WTC11 (cell line): Measurements from ENCODE around the gene RARRES2. TPM values are rescaled to one million over a fixed set of nuclear protein-coding genes. Genes with fewer than 3 reads are reported as not detected.

ENCODE experiments used
- ATAC-seq: fragments of 200-7000 bp; cut with Tn5 transposase; 2 replicates; pipeline ENCODE4 v1.10.0; 2021; ENCODE audit warnings: mild to moderate bottlenecking, moderate library complexity
- CTCF ChIA-PET: fragments of 300-600 bp; sonication (Branson Sonifier 250); formaldehyde crosslinking; loops from one replicate; lab custom pipeline; 2021; ENCODE audit warnings: antibody characterized with exemption; lab: Charles Lee
- POLR2A ChIA-PET: fragments of 350-600 bp; sonication (Branson Sonifier 250); formaldehyde crosslinking; loops from one replicate; lab custom pipeline; 2021; ENCODE audit warnings: antibody characterized with exemption; lab: Charles Lee
- DNase-seq: peaks from one replicate; pipeline ENCODE4 v3.0.0; 2021; ENCODE audit warnings: low spot score
- H3K27ac Mint-ChIP-seq: 2 replicates; pipeline ENCODE4 v1.8.0; 2021; ENCODE audit warnings: mixed read lengths
- H3K27me3 Mint-ChIP-seq: 2 replicates; pipeline ENCODE4 v1.8.0; 2021; ENCODE audit warnings: low read depth, mild to moderate bottlenecking, moderate library complexity, mixed read lengths
- H3K36me3 Mint-ChIP-seq: 2 replicates; pipeline ENCODE4 v1.8.0; 2021; ENCODE audit warnings: mixed read lengths
- H3K4me1 Mint-ChIP-seq: 2 replicates; pipeline ENCODE4 v1.8.0; 2022; ENCODE audit warnings: mixed read lengths
- H3K4me3 Mint-ChIP-seq: 2 replicates; pipeline ENCODE4 v1.8.0; 2021; ENCODE audit warnings: mild to moderate bottlenecking, moderate library complexity, mixed read lengths
- H3K9me3 Mint-ChIP-seq: 2 replicates; pipeline ENCODE4 v1.8.0; 2021; ENCODE audit warnings: mixed read lengths
- CDX4 ChIP-seq: fragments of 250-450 bp; sonication (Bioruptor Pico); IDR thresholded peaks from 2 replicates; pipeline ENCODE4 v1.9.0; 2021; ENCODE audit warnings: moderate library complexity, mild to moderate bottlenecking, inconsistent platforms, borderline replicate concordance
- CREB1 ChIP-seq: sonication (generic); formaldehyde crosslinking; IDR thresholded peaks from 2 replicates; pipeline ENCODE4 v1.8.0; 2023; ENCODE audit warnings: mild to moderate bottlenecking, missing genetic modification reagents
- FOXP1 ChIP-seq: sonication (generic); formaldehyde crosslinking; IDR thresholded peaks from 2 replicates; pipeline ENCODE4 v1.8.0; 2022; ENCODE audit warnings: missing genetic modification reagents, mild to moderate bottlenecking, moderate library complexity, borderline replicate concordance
- GRHL2 ChIP-seq: fragments of 250-450 bp; sonication (Bioruptor Pico); IDR thresholded peaks from 2 replicates; pipeline ENCODE4 v1.8.0; 2022; ENCODE audit warnings: mild to moderate bottlenecking, moderate library complexity; ENCODE audit not compliant: insufficient replicate concordance, severe bottlenecking
- MXD4 ChIP-seq: fragments of 250-450 bp; sonication (Bioruptor Pico); IDR thresholded peaks from 2 replicates; pipeline ENCODE4 v1.8.0; 2021; ENCODE audit warnings: mild to moderate bottlenecking, moderate library complexity, borderline replicate concordance
- MYBL2 ChIP-seq: sonication (generic); formaldehyde crosslinking; IDR thresholded peaks from 2 replicates; pipeline ENCODE4 v1.8.1; 2023; ENCODE audit warnings: mild to moderate bottlenecking, moderate library complexity, missing genetic modification reagents
- OVOL2 ChIP-seq: fragments of 250-450 bp; sonication (Bioruptor Pico); IDR thresholded peaks from 2 replicates; pipeline ENCODE4 v1.9.0; 2021; ENCODE audit warnings: mild to moderate bottlenecking, borderline replicate concordance
- ZBTB21 ChIP-seq: sonication (generic); formaldehyde crosslinking; IDR thresholded peaks from 2 replicates; pipeline ENCODE4 v1.8.1; 2023; ENCODE audit warnings: mild to moderate bottlenecking, missing genetic modification reagents, borderline replicate concordance
- ZNF232 ChIP-seq: sonication (generic); formaldehyde crosslinking; IDR thresholded peaks from 2 replicates; pipeline ENCODE4 v1.8.0; 2022; ENCODE audit warnings: mild to moderate bottlenecking, missing genetic modification reagents
- ZNF281 ChIP-seq: sonication (generic); formaldehyde crosslinking; IDR thresholded peaks from 2 replicates; pipeline ENCODE4 v1.8.0; 2023; ENCODE audit warnings: mild to moderate bottlenecking, missing genetic modification reagents
- ZNF396 ChIP-seq: fragments of 250-450 bp; sonication (Bioruptor Pico); IDR thresholded peaks from 2 replicates; pipeline ENCODE4 v1.8.0; 2021; ENCODE audit warnings: mild to moderate bottlenecking, moderate library complexity, borderline replicate concordance
- ZNF423 ChIP-seq: fragments of 250-450 bp; sonication (Bioruptor Pico); IDR thresholded peaks from 2 replicates; pipeline ENCODE4 v2.1.2; 2022; ENCODE audit warnings: mild to moderate bottlenecking, moderate library complexity
- ZNF671 ChIP-seq: fragments of 250-450 bp; sonication (Bioruptor Pico); IDR thresholded peaks from 2 replicates; pipeline ENCODE4 v1.8.0; 2021; ENCODE audit warnings: mild to moderate bottlenecking
- total RNA-seq: library from RNA; stranded (reverse); gene quantifications from 3 replicates; pipeline ENCODE4 v1.2.3, GENCODE V29; 2021
- TF ChIP-seq, protein P1 (sequence below): fragments of 200-600 bp; IDR thresholded peaks from 2 replicates; pipeline ENCODE4 v1.8.0; 2022; ENCODE audit warnings: antibody characterized with exemption
- TF ChIP-seq, protein P2 (sequence below): sonication (generic); formaldehyde crosslinking; IDR thresholded peaks from 2 replicates; pipeline ENCODE4 v1.8.1; 2023; ENCODE audit warnings: mild to moderate bottlenecking, missing genetic modification reagents
- TF ChIP-seq, protein P3 (sequence below): fragments of 250-450 bp; sonication (Bioruptor Pico); IDR thresholded peaks from 2 replicates; pipeline ENCODE4 v2.1.2; 2022; ENCODE audit warnings: mild to moderate bottlenecking, moderate library complexity
- TF ChIP-seq, protein P4 (sequence below): sonication (generic); formaldehyde crosslinking; IDR thresholded peaks from 2 replicates; pipeline ENCODE4 v1.8.0; 2022; ENCODE audit warnings: missing genetic modification reagents
- TF ChIP-seq, protein P5 (sequence below): sonication (generic); formaldehyde crosslinking; IDR thresholded peaks from 2 replicates; pipeline ENCODE4 v1.8.0; 2023; ENCODE audit warnings: missing genetic modification reagents
- TF ChIP-seq, protein P6 (sequence below): sonication (generic); formaldehyde crosslinking; IDR thresholded peaks from 2 replicates; pipeline ENCODE4 v1.8.1; 2022; ENCODE audit warnings: mild to moderate bottlenecking, moderate library complexity, missing genetic modification reagents

The RARRES2 gene
- total RNA-seq, 1 experiment from 2014 or later, result 230 TPM

GRCh38 chr7:150308575-150308974, 32.9 kb downstream of the RARRES2 start (continued):
- TF ChIP-seq, protein P1, sequence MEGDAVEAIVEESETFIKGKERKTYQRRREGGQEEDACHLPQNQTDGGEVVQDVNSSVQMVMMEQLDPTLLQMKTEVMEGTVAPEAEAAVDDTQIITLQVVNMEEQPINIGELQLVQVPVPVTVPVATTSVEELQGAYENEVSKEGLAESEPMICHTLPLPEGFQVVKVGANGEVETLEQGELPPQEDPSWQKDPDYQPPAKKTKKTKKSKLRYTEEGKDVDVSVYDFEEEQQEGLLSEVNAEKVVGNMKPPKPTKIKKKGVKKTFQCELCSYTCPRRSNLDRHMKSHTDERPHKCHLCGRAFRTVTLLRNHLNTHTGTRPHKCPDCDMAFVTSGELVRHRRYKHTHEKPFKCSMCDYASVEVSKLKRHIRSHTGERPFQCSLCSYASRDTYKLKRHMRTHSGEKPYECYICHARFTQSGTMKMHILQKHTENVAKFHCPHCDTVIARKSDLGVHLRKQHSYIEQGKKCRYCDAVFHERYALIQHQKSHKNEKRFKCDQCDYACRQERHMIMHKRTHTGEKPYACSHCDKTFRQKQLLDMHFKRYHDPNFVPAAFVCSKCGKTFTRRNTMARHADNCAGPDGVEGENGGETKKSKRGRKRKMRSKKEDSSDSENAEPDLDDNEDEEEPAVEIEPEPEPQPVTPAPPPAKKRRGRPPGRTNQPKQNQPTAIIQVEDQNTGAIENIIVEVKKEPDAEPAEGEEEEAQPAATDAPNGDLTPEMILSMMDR, result no peak
- TF ChIP-seq, protein P2, sequence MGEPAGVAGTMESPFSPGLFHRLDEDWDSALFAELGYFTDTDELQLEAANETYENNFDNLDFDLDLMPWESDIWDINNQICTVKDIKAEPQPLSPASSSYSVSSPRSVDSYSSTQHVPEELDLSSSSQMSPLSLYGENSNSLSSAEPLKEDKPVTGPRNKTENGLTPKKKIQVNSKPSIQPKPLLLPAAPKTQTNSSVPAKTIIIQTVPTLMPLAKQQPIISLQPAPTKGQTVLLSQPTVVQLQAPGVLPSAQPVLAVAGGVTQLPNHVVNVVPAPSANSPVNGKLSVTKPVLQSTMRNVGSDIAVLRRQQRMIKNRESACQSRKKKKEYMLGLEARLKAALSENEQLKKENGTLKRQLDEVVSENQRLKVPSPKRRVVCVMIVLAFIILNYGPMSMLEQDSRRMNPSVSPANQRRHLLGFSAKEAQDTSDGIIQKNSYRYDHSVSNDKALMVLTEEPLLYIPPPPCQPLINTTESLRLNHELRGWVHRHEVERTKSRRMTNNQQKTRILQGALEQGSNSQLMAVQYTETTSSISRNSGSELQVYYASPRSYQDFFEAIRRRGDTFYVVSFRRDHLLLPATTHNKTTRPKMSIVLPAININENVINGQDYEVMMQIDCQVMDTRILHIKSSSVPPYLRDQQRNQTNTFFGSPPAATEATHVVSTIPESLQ, result no peak
- TF ChIP-seq, protein P3, sequence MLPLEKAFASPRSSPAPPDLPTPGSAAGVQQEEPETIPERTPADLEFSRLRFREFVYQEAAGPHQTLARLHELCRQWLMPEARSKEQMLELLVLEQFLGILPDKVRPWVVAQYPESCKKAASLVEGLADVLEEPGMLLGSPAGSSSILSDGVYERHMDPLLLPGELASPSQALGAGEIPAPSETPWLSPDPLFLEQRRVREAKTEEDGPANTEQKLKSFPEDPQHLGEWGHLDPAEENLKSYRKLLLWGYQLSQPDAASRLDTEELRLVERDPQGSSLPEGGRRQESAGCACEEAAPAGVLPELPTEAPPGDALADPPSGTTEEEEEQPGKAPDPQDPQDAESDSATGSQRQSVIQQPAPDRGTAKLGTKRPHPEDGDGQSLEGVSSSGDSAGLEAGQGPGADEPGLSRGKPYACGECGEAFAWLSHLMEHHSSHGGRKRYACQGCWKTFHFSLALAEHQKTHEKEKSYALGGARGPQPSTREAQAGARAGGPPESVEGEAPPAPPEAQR (CRISPR knock-in tag), result no peak
- TF ChIP-seq, protein P4, sequence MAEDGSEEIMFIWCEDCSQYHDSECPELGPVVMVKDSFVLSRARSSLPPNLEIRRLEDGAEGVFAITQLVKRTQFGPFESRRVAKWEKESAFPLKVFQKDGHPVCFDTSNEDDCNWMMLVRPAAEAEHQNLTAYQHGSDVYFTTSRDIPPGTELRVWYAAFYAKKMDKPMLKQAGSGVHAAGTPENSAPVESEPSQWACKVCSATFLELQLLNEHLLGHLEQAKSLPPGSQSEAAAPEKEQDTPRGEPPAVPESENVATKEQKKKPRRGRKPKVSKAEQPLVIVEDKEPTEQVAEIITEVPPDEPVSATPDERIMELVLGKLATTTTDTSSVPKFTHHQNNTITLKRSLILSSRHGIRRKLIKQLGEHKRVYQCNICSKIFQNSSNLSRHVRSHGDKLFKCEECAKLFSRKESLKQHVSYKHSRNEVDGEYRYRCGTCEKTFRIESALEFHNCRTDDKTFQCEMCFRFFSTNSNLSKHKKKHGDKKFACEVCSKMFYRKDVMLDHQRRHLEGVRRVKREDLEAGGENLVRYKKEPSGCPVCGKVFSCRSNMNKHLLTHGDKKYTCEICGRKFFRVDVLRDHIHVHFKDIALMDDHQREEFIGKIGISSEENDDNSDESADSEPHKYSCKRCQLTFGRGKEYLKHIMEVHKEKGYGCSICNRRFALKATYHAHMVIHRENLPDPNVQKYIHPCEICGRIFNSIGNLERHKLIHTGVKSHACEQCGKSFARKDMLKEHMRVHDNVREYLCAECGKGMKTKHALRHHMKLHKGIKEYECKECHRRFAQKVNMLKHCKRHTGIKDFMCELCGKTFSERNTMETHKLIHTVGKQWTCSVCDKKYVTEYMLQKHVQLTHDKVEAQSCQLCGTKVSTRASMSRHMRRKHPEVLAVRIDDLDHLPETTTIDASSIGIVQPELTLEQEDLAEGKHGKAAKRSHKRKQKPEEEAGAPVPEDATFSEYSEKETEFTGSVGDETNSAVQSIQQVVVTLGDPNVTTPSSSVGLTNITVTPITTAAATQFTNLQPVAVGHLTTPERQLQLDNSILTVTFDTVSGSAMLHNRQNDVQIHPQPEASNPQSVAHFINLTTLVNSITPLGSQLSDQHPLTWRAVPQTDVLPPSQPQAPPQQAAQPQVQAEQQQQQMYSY (CRISPR knock-in tag), result no peak
- TF ChIP-seq ZNF423 (CRISPR knock-in tag) (no peak), GRHL2 (no peak), MYBL2 (CRISPR knock-in tag) (no peak), ZNF671 (no peak), ZBTB21 (CRISPR knock-in tag) (no peak)

GRCh38 chr7:150307904-150308303, 33.5 kb downstream of the RARRES2 start:
- Mint-ChIP-seq H3K4me3 (no peak overlapping the region), H3K4me1 (peaks cover 10% of the 10 kb centered on the region), H3K36me3 (peaks cover 21% of the 10 kb centered on the region), H3K27ac (no peak overlapping the region), H3K27me3 (peaks cover 5% of the 10 kb centered on the region; the same call in 1 of the 2 replicates), H3K9me3 (peaks cover 25% of the 10 kb centered on the region)
- ChIA-PET POLR2A (no interaction called here), CTCF (no interaction called here)
- DNase-seq, result no peak
- ATAC-seq, result no peak
- TF ChIP-seq, protein P5, sequence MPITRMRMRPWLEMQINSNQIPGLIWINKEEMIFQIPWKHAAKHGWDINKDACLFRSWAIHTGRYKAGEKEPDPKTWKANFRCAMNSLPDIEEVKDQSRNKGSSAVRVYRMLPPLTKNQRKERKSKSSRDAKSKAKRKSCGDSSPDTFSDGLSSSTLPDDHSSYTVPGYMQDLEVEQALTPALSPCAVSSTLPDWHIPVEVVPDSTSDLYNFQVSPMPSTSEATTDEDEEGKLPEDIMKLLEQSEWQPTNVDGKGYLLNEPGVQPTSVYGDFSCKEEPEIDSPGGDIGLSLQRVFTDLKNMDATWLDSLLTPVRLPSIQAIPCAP (CRISPR knock-in tag), result no peak
- TF ChIP-seq, protein P3 (CRISPR knock-in tag), result no peak
- TF ChIP-seq GRHL2 (no peak), OVOL2 (CRISPR knock-in tag) (no peak), MXD4 (no peak), ZNF281 (CRISPR knock-in tag) (no peak), CDX4 (CRISPR knock-in tag) (no peak), CREB1 (CRISPR knock-in tag) (no peak), FOXP1 (no peak), ZNF396 (no peak), ZNF232 (no peak)
- TF ChIP-seq, protein P6, sequence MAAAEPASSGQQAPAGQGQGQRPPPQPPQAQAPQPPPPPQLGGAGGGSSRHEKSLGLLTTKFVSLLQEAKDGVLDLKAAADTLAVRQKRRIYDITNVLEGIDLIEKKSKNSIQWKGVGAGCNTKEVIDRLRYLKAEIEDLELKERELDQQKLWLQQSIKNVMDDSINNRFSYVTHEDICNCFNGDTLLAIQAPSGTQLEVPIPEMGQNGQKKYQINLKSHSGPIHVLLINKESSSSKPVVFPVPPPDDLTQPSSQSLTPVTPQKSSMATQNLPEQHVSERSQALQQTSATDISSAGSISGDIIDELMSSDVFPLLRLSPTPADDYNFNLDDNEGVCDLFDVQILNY (CRISPR knock-in tag), result no peak
